ENCODE results near the gene RNU6-1.

Gene RNU6-1

GRCh38 chr15:67827562-67828277, 12.1 kb downstream of the RNU6-1 start:
- CTCF ChIA-PET = interaction anchor here (0.7 to 0.9 kb wide), 3 partner anchors 285 to 431 kb away, joined by 4 read pairs; partner anchors contain the start of gene MAP2K5
- no peak overlapping the region for H3K27ac ChIP-seq (ENCODE audit: extremely low read depth, low read depth, low read length)
- TF ChIP-seq, protein P1, sequence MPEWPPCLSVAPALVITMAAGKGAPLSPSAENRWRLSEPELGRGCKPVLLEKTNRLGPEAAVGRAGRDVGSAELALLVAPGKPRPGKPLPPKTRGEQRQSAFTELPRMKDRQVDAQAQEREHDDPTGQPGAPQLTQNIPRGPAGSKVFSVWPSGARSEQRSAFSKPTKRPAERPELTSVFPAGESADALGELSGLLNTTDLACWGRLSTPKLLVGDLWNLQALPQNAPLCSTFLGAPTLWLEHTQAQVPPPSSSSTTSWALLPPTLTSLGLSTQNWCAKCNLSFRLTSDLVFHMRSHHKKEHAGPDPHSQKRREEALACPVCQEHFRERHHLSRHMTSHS (tag by site-specific recombination; IDR thresholded peaks at IDR 0.05) = no peak
- TF ChIP-seq ZBTB1 (tag by site-specific recombination; IDR thresholded peaks at IDR 0.05) (no peak), ZNF560 (tag by site-specific recombination; IDR thresholded peaks at IDR 0.05; ENCODE audit: borderline replicate concordance) (no peak), ZNF239 (tag by site-specific recombination; IDR thresholded peaks at IDR 0.05) (no peak), TRIM28 (IDR thresholded peaks at IDR 0.05; ENCODE audit: borderline replicate concordance, low read length) (no peak), ZNF223 (tag by site-specific recombination; IDR thresholded peaks at IDR 0.05) (no peak), ZBTB21 (tag by site-specific recombination; IDR thresholded peaks at IDR 0.05) (no peak), ZNF423 (tag by site-specific recombination; IDR thresholded peaks at IDR 0.05) (no peak), CTCF (tag by site-specific recombination; IDR thresholded peaks at IDR 0.05) (no peak), ZFP37 (tag by site-specific recombination; IDR thresholded peaks at IDR 0.05) (no peak)
- TF ChIP-seq, protein P2, sequence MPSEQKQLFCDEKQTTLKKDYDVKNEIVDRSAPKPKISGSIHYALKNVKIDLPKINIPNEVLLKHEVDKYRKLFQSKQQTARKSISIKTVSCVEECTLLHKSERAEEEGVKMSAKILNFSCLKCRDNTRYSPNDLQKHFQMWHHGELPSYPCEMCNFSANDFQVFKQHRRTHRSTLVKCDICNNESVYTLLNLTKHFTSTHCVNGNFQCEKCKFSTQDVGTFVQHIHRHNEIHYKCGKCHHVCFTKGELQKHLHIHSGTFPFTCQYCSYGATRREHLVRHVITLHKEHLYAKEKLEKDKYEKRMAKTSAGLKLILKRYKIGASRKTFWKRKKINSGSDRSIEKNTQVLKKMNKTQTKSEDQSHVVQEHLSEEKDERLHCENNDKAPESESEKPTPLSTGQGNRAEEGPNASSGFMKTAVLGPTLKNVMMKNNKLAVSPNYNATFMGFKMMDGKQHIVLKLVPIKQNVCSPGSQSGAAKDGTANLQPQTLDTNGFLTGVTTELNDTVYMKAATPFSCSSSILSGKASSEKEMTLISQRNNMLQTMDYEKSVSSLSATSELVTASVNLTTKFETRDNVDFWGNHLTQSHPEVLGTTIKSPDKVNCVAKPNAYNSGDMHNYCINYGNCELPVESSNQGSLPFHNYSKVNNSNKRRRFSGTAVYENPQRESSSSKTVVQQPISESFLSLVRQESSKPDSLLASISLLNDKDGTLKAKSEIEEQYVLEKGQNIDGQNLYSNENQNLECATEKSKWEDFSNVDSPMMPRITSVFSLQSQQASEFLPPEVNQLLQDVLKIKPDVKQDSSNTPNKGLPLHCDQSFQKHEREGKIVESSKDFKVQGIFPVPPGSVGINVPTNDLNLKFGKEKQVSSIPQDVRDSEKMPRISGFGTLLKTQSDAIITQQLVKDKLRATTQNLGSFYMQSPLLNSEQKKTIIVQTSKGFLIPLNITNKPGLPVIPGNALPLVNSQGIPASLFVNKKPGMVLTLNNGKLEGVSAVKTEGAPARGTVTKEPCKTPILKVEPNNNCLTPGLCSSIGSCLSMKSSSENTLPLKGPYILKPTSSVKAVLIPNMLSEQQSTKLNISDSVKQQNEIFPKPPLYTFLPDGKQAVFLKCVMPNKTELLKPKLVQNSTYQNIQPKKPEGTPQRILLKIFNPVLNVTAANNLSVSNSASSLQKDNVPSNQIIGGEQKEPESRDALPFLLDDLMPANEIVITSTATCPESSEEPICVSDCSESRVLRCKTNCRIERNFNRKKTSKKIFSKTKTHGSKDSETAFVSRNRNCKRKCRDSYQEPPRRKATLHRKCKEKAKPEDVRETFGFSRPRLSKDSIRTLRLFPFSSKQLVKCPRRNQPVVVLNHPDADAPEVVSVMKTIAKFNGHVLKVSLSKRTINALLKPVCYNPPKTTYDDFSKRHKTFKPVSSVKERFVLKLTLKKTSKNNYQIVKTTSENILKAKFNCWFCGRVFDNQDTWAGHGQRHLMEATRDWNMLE (tag by site-specific recombination; conservative IDR thresholded peaks at IDR 0.05; ENCODE audit: low read depth) = no peak
- TF ChIP-seq, protein P3, sequence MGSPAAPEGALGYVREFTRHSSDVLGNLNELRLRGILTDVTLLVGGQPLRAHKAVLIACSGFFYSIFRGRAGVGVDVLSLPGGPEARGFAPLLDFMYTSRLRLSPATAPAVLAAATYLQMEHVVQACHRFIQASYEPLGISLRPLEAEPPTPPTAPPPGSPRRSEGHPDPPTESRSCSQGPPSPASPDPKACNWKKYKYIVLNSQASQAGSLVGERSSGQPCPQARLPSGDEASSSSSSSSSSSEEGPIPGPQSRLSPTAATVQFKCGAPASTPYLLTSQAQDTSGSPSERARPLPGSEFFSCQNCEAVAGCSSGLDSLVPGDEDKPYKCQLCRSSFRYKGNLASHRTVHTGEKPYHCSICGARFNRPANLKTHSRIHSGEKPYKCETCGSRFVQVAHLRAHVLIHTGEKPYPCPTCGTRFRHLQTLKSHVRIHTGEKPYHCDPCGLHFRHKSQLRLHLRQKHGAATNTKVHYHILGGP (tag by site-specific recombination; IDR thresholded peaks at IDR 0.05) = no peak
- peaks cover 7% of the 10 kb centered on the region for H3K4me1 ChIP-seq (ENCODE audit: control insufficient read depth, insufficient read depth, low read length)
- H3K36me3 ChIP-seq (ENCODE audit: control insufficient read depth in 2 of 2, insufficient read depth in 1 of 2, low read length in 2 of 2) = no peaks in the 10 kb centered on the region
- POLR2A ChIA-PET = no interaction called here
- no peak overlapping the region for H3K4me3 ChIP-seq (ENCODE audit: low read depth, low read length)
- no peaks in the 10 kb centered on the region for H3K9me3 ChIP-seq (ENCODE audit: control insufficient read depth, insufficient read depth, low read depth, low read length)

DNA sequence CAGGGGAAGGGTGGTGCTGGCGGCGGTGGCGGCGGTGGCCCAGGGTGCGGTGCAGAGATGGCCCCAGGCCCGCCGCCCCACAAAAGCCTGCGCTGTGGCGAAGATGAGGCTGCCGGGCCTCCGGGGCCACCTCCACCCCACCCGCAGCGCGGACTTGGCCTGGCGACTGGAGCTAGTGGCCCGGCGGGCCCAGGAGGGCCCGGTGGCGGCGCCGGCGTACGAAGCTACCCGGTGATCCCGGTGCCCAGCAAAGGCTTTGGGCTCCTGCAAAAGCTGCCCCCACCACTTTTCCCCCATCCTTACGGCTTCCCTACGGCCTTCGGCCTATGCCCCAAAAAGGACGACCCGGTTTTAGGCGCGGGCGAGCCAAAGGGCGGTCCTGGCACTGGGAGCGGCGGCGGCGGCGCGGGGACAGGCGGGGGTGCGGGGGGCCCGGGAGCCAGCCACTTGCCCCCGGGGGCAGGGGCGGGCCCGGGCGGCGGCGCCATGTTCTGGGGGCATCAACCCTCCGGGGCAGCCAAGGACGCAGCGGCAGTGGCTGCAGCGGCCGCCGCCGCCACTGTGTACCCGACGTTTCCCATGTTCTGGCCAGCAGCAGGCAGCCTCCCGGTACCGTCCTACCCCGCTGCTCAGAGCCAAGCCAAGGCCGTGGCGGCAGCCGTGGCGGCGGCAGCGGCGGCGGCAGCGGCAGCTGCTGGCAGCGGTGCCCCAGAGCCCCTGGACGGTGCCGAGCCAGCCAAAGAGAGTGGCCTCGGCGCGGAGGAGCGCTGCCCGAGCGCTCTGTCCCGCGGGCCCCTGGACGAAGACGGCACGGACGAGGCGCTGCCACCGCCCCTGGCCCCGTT, 12.9 kb downstream of the RNU6-1 start:
- H3K4me1 ChIP-seq (ENCODE audit: control insufficient read depth, insufficient read depth, low read length) = peaks cover 7% of the 10 kb centered on the region
- no peak overlapping the region for H3K27ac ChIP-seq (ENCODE audit: extremely low read depth, low read depth, low read length)
- CTCF ChIA-PET = interaction anchor here (0.9 kb wide), 1 partner anchor 394 kb away, joined by 4 read pairs; no protein-coding TSS in a partner anchor
- POLR2A ChIA-PET = no interaction called here
- H3K4me3 ChIP-seq (ENCODE audit: low read depth, low read length) = no peak overlapping the region
- H3K9me3 ChIP-seq (ENCODE audit: control insufficient read depth, insufficient read depth, low read depth, low read length) = no peaks in the 10 kb centered on the region
- no peaks in the 10 kb centered on the region for H3K36me3 ChIP-seq (ENCODE audit: control insufficient read depth in 2 of 2, insufficient read depth in 1 of 2, low read length in 2 of 2)
- TF ChIP-seq KLF7 (tag by site-specific recombination; IDR thresholded peaks at IDR 0.05; ENCODE audit: borderline replicate concordance) (no peak), ZNF624 (tag by site-specific recombination; IDR thresholded peaks at IDR 0.05) (no peak), ZNF114 (tag by site-specific recombination; IDR thresholded peaks at IDR 0.05) (no peak), ZNF302 (tag by site-specific recombination; IDR thresholded peaks at IDR 0.05; ENCODE audit: low read depth) (no peak), ZNF558 (tag by site-specific recombination; IDR thresholded peaks at IDR 0.05) (no peak), GLI2 (tag by site-specific recombination; IDR thresholded peaks at IDR 0.05; ENCODE audit: borderline replicate concordance, low read depth) (no peak), ZNF112 (tag by site-specific recombination; IDR thresholded peaks at IDR 0.05) (no peak)
- TF ChIP-seq, protein P4, sequence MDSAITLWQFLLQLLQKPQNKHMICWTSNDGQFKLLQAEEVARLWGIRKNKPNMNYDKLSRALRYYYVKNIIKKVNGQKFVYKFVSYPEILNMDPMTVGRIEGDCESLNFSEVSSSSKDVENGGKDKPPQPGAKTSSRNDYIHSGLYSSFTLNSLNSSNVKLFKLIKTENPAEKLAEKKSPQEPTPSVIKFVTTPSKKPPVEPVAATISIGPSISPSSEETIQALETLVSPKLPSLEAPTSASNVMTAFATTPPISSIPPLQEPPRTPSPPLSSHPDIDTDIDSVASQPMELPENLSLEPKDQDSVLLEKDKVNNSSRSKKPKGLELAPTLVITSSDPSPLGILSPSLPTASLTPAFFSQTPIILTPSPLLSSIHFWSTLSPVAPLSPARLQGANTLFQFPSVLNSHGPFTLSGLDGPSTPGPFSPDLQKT (IDR thresholded peaks at IDR 0.05; ENCODE audit: borderline replicate concordance, low read depth, low read length) = no peak
- TF ChIP-seq, protein P5, sequence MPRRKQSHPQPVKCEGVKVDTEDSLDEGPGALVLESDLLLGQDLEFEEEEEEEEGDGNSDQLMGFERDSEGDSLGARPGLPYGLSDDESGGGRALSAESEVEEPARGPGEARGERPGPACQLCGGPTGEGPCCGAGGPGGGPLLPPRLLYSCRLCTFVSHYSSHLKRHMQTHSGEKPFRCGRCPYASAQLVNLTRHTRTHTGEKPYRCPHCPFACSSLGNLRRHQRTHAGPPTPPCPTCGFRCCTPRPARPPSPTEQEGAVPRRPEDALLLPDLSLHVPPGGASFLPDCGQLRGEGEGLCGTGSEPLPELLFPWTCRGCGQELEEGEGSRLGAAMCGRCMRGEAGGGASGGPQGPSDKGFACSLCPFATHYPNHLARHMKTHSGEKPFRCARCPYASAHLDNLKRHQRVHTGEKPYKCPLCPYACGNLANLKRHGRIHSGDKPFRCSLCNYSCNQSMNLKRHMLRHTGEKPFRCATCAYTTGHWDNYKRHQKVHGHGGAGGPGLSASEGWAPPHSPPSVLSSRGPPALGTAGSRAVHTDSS (tag by site-specific recombination; IDR thresholded peaks at IDR 0.05) = no peak

Data from HEK293 (cell line).